ENCODE results near the gene SLC22A2. TPM values are rescaled to one million over a fixed set of nuclear protein-coding genes. Genes with fewer than 3 reads are reported as not detected.
A peak's percentile ranks its signal among the peaks of the same experiment; 100 is the strongest.

Gene SLC22A2
- total RNA-seq, 2 experiments from 2014 or later: not detected

- POLR2A ChIA-PET: interaction anchor here (0.6 kb wide), 1 partner anchor 129 kb away, joined by 3 read pairs; no protein-coding TSS in a partner anchor
- intact Hi-C loops (cut with DNase I, micrococcal nuclease): no loop called here
Observed at GRCh38 chr6:160272707-160273106, 14.1 kb upstream of the SLC22A2 start.

GRCh38 chr6:160270347-160270746 is 11.7 kb upstream of the SLC22A2 start:
- intact Hi-C loops (cut with DNase I, micrococcal nuclease): no loop called here
- no peaks in the 10 kb centered on the region for H3K36me3 Mint-ChIP-seq (ENCODE audit: low read depth)
- peaks cover 8% of the 10 kb centered on the region for H3K4me1 Mint-ChIP-seq
- ChIA-PET CTCF (no interaction called here), POLR2A (no interaction called here)
- no peak for DNase-seq
- H3K27ac Mint-ChIP-seq: no peak overlapping the region
- ATAC-seq: no peak
- H3K4me3 Mint-ChIP-seq: no peak overlapping the region
- H3K9me3 Mint-ChIP-seq (ENCODE audit: low read depth): no peaks in the 10 kb centered on the region
- H3K27me3 Mint-ChIP-seq: peaks cover 1% of the 10 kb centered on the region

More at GRCh38 chr6:160272707-160273106, 14.1 kb upstream of the SLC22A2 start:
- Mint-ChIP-seq H3K27me3 (peaks cover 4% of the 10 kb centered on the region), H3K36me3 (ENCODE audit: low read depth) (no peaks in the 10 kb centered on the region), H3K27ac (no peak overlapping the region), H3K4me1 (peaks cover 3% of the 10 kb centered on the region), H3K4me3 (no peak overlapping the region), H3K9me3 (ENCODE audit: low read depth) (no peaks in the 10 kb centered on the region)
- DNase-seq: no peak
- no peak for ATAC-seq
- CTCF ChIA-PET: interaction anchor here (0.5 kb wide), 1 partner anchor 84 kb away, joined by 3 read pairs; no protein-coding TSS in a partner anchor

GRCh38 chr6:160269771-160270170 is 11.2 kb upstream of the SLC22A2 start:
- H3K27ac Mint-ChIP-seq: no peak overlapping the region
- intact Hi-C loops (cut with DNase I, micrococcal nuclease): no loop called here

GRCh38 chr6:160269023-160269521 is 10.5 kb upstream of the SLC22A2 start:
- Mint-ChIP-seq H3K4me3 (no peak overlapping the region), H3K27me3 (peaks cover 1% of the 10 kb centered on the region), H3K27ac (no peak overlapping the region), H3K36me3 (ENCODE audit: low read depth) (no peaks in the 10 kb centered on the region), H3K4me1 (peaks cover 8% of the 10 kb centered on the region), H3K9me3 (ENCODE audit: low read depth) (no peaks in the 10 kb centered on the region)
- ChIA-PET POLR2A (no interaction called here), CTCF (no interaction called here)
- DNase-seq (no peak), ATAC-seq (no peak)
- intact Hi-C loops (cut with DNase I, micrococcal nuclease): no loop called here

More at GRCh38 chr6:160269771-160270170, 11.2 kb upstream of the SLC22A2 start:
- ATAC-seq (no peak), DNase-seq (no peak)
- no peak overlapping the region for H3K4me3 Mint-ChIP-seq
- peaks cover 8% of the 10 kb centered on the region for H3K4me1 Mint-ChIP-seq
- ChIA-PET POLR2A (no interaction called here), CTCF (no interaction called here)
- peaks cover 1% of the 10 kb centered on the region for H3K27me3 Mint-ChIP-seq
- H3K36me3 Mint-ChIP-seq (ENCODE audit: low read depth): no peaks in the 10 kb centered on the region
- no peaks in the 10 kb centered on the region for H3K9me3 Mint-ChIP-seq (ENCODE audit: low read depth)

GRCh38 chr6:160267102-160267501 is 8.5 kb upstream of the SLC22A2 start:
- CTCF ChIA-PET: no interaction called here
- H3K27ac Mint-ChIP-seq: no peak overlapping the region
- DNase-seq: no peak

GRCh38 chr6:160265869-160266476 is 7.4 kb upstream of the SLC22A2 start:
- ATAC-seq (peak; percentile 16), DNase-seq (no peak)
- no peak overlapping the region for H3K27ac Mint-ChIP-seq
- POLR2A ChIA-PET: no interaction called here
- H3K9me3 Mint-ChIP-seq (ENCODE audit: low read depth): no peaks in the 10 kb centered on the region
- H3K4me1 Mint-ChIP-seq: peaks cover 6% of the 10 kb centered on the region
- intact Hi-C loops (cut with DNase I, micrococcal nuclease): no loop called here
- CTCF ChIA-PET: no interaction called here
- H3K27me3 Mint-ChIP-seq: no peaks in the 10 kb centered on the region
- H3K36me3 Mint-ChIP-seq (ENCODE audit: low read depth): no peaks in the 10 kb centered on the region
- no peak overlapping the region for H3K4me3 Mint-ChIP-seq

More at GRCh38 chr6:160267102-160267501, 8.5 kb upstream of the SLC22A2 start:
- H3K9me3 Mint-ChIP-seq (ENCODE audit: low read depth): no peaks in the 10 kb centered on the region
- no peaks in the 10 kb centered on the region for H3K36me3 Mint-ChIP-seq (ENCODE audit: low read depth)
- intact Hi-C loops (cut with DNase I, micrococcal nuclease): no loop called here
- no peak for ATAC-seq
- H3K27me3 Mint-ChIP-seq: peaks cover 1% of the 10 kb centered on the region
- H3K4me3 Mint-ChIP-seq: no peak overlapping the region
- peaks cover 6% of the 10 kb centered on the region for H3K4me1 Mint-ChIP-seq
- POLR2A ChIA-PET: no interaction called here

- no peaks in the 10 kb centered on the region for H3K9me3 Mint-ChIP-seq (ENCODE audit: low read depth)
- no peak for ATAC-seq
- no peaks in the 10 kb centered on the region for H3K36me3 Mint-ChIP-seq (ENCODE audit: low read depth)
- POLR2A ChIA-PET: no interaction called here
- intact Hi-C loops (cut with DNase I, micrococcal nuclease): no loop called here
- peaks cover 6% of the 10 kb centered on the region for H3K4me1 Mint-ChIP-seq
- no peak overlapping the region for H3K4me3 Mint-ChIP-seq
- DNase-seq: no peak
- peaks cover 8% of the 10 kb centered on the region for H3K27me3 Mint-ChIP-seq
- H3K27ac Mint-ChIP-seq: no peak overlapping the region
- CTCF ChIA-PET: no interaction called here
Observed at GRCh38 chr6:160264061-160264612, 5.5 kb upstream of the SLC22A2 start.

GRCh38 chr6:160263196-160263939 is 4.7 kb upstream of the SLC22A2 start:
- CTCF ChIA-PET: interaction anchor here (0.9 kb wide), 1 partner anchor 146 kb away, joined by 3 read pairs; no protein-coding TSS in a partner anchor
- H3K4me1 Mint-ChIP-seq: peaks cover 6% of the 10 kb centered on the region
- no peak overlapping the region for H3K27ac Mint-ChIP-seq
- ATAC-seq (no peak), DNase-seq (no peak)
- POLR2A ChIA-PET: no interaction called here
- H3K9me3 Mint-ChIP-seq (ENCODE audit: low read depth): no peaks in the 10 kb centered on the region
- no peak overlapping the region for H3K4me3 Mint-ChIP-seq
- intact Hi-C loops (cut with DNase I, micrococcal nuclease): no loop called here
- no peaks in the 10 kb centered on the region for H3K36me3 Mint-ChIP-seq (ENCODE audit: low read depth)
- H3K27me3 Mint-ChIP-seq: peaks cover 8% of the 10 kb centered on the region

- Mint-ChIP-seq H3K9me3 (ENCODE audit: low read depth) (no peaks in the 10 kb centered on the region), H3K4me3 (no peak overlapping the region), H3K4me1 (peaks cover 6% of the 10 kb centered on the region), H3K27me3 (peaks cover 8% of the 10 kb centered on the region), H3K36me3 (ENCODE audit: low read depth) (no peaks in the 10 kb centered on the region), H3K27ac (no peak overlapping the region)
- POLR2A ChIA-PET: no interaction called here
- ATAC-seq: no peak
- intact Hi-C loops (cut with DNase I, micrococcal nuclease): no loop called here
- CTCF ChIA-PET: interaction anchor here (1.0 kb wide), 1 partner anchor 9 kb away, joined by 3 read pairs; no protein-coding TSS in a partner anchor
- DNase-seq: no peak
Observed at GRCh38 chr6:160261991-160262680, 3.5 kb upstream of the SLC22A2 start.

GRCh38 chr6:160260803-160261450 is 2.3 kb upstream of the SLC22A2 start:
- no peaks in the 10 kb centered on the region for H3K36me3 Mint-ChIP-seq (ENCODE audit: low read depth)
- H3K27me3 Mint-ChIP-seq: peaks cover 8% of the 10 kb centered on the region
- H3K4me1 Mint-ChIP-seq: peaks cover 2% of the 10 kb centered on the region
- ChIA-PET CTCF (interaction anchor here (1.0 kb wide), 1 partner anchor 8 kb away, joined by 3 read pairs; no protein-coding TSS in a partner anchor), POLR2A (no interaction called here)
- no peak overlapping the region for H3K27ac Mint-ChIP-seq
- intact Hi-C loops (cut with DNase I, micrococcal nuclease): no loop called here
- no peak overlapping the region for H3K4me3 Mint-ChIP-seq
- DNase-seq: no peak
- no peaks in the 10 kb centered on the region for H3K9me3 Mint-ChIP-seq (ENCODE audit: low read depth)
- no peak for ATAC-seq

- Mint-ChIP-seq H3K4me3 (no peak overlapping the region), H3K9me3 (ENCODE audit: low read depth) (no peaks in the 10 kb centered on the region), H3K4me1 (no peaks in the 10 kb centered on the region), H3K27me3 (peaks cover 8% of the 10 kb centered on the region), H3K27ac (no peak overlapping the region), H3K36me3 (ENCODE audit: low read depth) (no peaks in the 10 kb centered on the region)
- POLR2A ChIA-PET: no interaction called here
- ATAC-seq (no peak), DNase-seq (no peak)
- CTCF ChIA-PET: no interaction called here
- intact Hi-C loops (cut with DNase I, micrococcal nuclease): no loop called here
Observed at GRCh38 chr6:160260367-160260766, 1.7 kb upstream of the SLC22A2 start.
